H1 (cell line): ENCODE measurements around the gene PAX9. TPM values are rescaled to one million over a fixed set of nuclear protein-coding genes. Genes with fewer than 3 reads are reported as not detected.

Source experiments
- CTCF ChIA-PET: fragments of 300-600 bp; sonication (Branson Sonifier 250); formaldehyde crosslinking; loops from one replicate; lab custom pipeline; 2021; ENCODE audit not compliant: partially characterized antibody; lab: Charles Lee
- POLR2A ChIA-PET: fragments of 300-600 bp; sonication (Branson Sonifier 250); formaldehyde crosslinking; loops from one replicate; lab custom pipeline; 2021; ENCODE audit warnings: inconsistent platforms; ENCODE audit not compliant: partially characterized antibody; lab: Charles Lee
- DNase-seq, 2 experiments: peaks; one replicate each; pipeline versions ENCODE4 v3.0.0 to v3.0.0-alpha.2; 2010 to 2022; ENCODE audit warnings: low spot score in 2 of 2, low read depth in 1 of 2, mixed read lengths in 1 of 2
- FAIRE-seq: peaks from 2 replicates; lab custom pipeline; 2011; peaks lifted over from hg19 to GRCh38; lab: Jason Lieb, UNC
- H2AFZ ChIP-seq: 2 replicates; pipeline ENCODE4 v1.8.1; 2012; ENCODE audit warnings: low read length, inconsistent platforms
- H2AK5ac ChIP-seq: 2 replicates; pipeline ENCODE4 v1.6.1; 2013; ENCODE audit warnings: low read depth, low read length
- H2BK120ac ChIP-seq: replicated peaks from 2 replicates; pipeline ENCODE3; 2013; ENCODE audit warnings: low read depth, low read length, inconsistent platforms
- H2BK12ac ChIP-seq: 2 replicates; pipeline ENCODE4 v1.6.1; 2013; ENCODE audit warnings: low read depth, low read length
- H2BK15ac ChIP-seq: 2 replicates; pipeline ENCODE4 v1.6.1; 2013; ENCODE audit warnings: low read length
- H2BK20ac ChIP-seq: 2 replicates; pipeline ENCODE4 v1.6.1; 2013; ENCODE audit warnings: low read length
- H2BK5ac ChIP-seq: 2 replicates; pipeline ENCODE4 v1.6.1; 2013; ENCODE audit warnings: low read depth, low read length
- H3K14ac ChIP-seq: 2 replicates; pipeline ENCODE4 v1.6.1; 2013; ENCODE audit warnings: inconsistent platforms; ENCODE audit not compliant: insufficient read length
- H3K18ac ChIP-seq: 2 replicates; pipeline ENCODE4 v1.6.1; 2013; ENCODE audit warnings: low read length; ENCODE audit errors: extremely low read depth
- H3K23ac ChIP-seq: 2 replicates; pipeline ENCODE4 v1.6.1; 2013; ENCODE audit warnings: inconsistent platforms; ENCODE audit not compliant: insufficient read length
- H3K23me2 ChIP-seq: 2 replicates; pipeline ENCODE4 v1.6.1; 2013; ENCODE audit warnings: low read depth, low read length
- H3K27ac ChIP-seq: 2 replicates; pipeline ENCODE4 v1.6.1; 2011; ENCODE audit warnings: low read depth, low read length, inconsistent platforms
- H3K27me3 ChIP-seq, 4 experiments: replicated peaks in 1 of 4; 1 replicate in 1 of 4; 2 replicates in 3 of 4; pipeline versions ENCODE4 v1.6.1 to v1.8.1; 2011 to 2013; ENCODE audit warnings: low read length in 3 of 4, mild to moderate bottlenecking in 3 of 4, inconsistent platforms in 2 of 4, mixed read lengths in 2 of 4, moderate library complexity in 1 of 4; ENCODE audit not compliant: control insufficient read depth in 3 of 4, insufficient read depth in 3 of 4; ENCODE audit errors: extremely low read depth in 1 of 4
- H3K36me3 ChIP-seq, 4 experiments: 2 replicates each; pipeline versions ENCODE4 v1.6.1 to v1.8.1; 2011 to 2013; ENCODE audit warnings: mild to moderate bottlenecking in 4 of 4, low read length in 3 of 4, moderate library complexity in 2 of 4, control low read depth in 1 of 4, inconsistent platforms in 1 of 4; ENCODE audit not compliant: insufficient read depth in 4 of 4, control insufficient read depth in 2 of 4
- H3K4ac ChIP-seq: replicated peaks from 2 replicates; pipeline ENCODE3; 2013; ENCODE audit warnings: low read length, low read depth, mixed read lengths, inconsistent platforms; ENCODE audit not compliant: insufficient read length
- H3K4me1 ChIP-seq, 4 experiments: replicated peaks in 1 of 4; 1 replicate in 1 of 4; 2 replicates in 3 of 4; pipeline versions ENCODE4 v1.6.1 to v1.8.1; 2011 to 2013; ENCODE audit warnings: low read length in 3 of 4, inconsistent platforms in 2 of 4, mixed read lengths in 1 of 4; ENCODE audit not compliant: insufficient read depth in 4 of 4, control insufficient read depth in 3 of 4
- H3K4me2 ChIP-seq, 2 experiments: 2 replicates each; pipeline versions ENCODE4 v1.6.1 to v1.8.1; 2011 to 2013; ENCODE audit warnings: low read depth in 2 of 2, low read length in 2 of 2, control low read depth in 1 of 2, inconsistent platforms in 1 of 2, mild to moderate bottlenecking in 1 of 2; ENCODE audit not compliant: insufficient read depth in 1 of 2
- H3K4me3 ChIP-seq, 4 experiments: fragments of 200-600, 300-600 bp in 1 of 4; sonication (generic), shearing (Covaris generic), sonication (Bioruptor Twin) in 1 of 4; 2 replicates each; pipeline versions ENCODE4 v1.5.1 to v1.8.1; 2011 to 2016; ENCODE audit warnings: low read length in 4 of 4, low read depth in 3 of 4, control low read depth in 2 of 4, inconsistent platforms in 2 of 4, mild to moderate bottlenecking in 2 of 4, mixed read lengths in 1 of 4, moderate library complexity in 1 of 4; ENCODE audit not compliant: insufficient read depth in 2 of 4; ENCODE audit errors: extremely low read depth in 1 of 4
- H3K56ac ChIP-seq: replicated peaks from 2 replicates; pipeline ENCODE3; 2013; ENCODE audit warnings: low read depth, mild to moderate bottlenecking, mixed read lengths, low read length, inconsistent platforms; ENCODE audit not compliant: insufficient read length
- H3K79me1 ChIP-seq: 2 replicates; pipeline ENCODE4 v1.6.1; 2013; ENCODE audit warnings: low read depth, low read length, control low read depth
- H3K79me2 ChIP-seq, 2 experiments: 2 replicates each; pipeline versions ENCODE4 v1.6.1 to v1.8.1; 2012 to 2013; ENCODE audit warnings: low read length in 2 of 2, mild to moderate bottlenecking in 2 of 2, inconsistent platforms in 1 of 2; ENCODE audit not compliant: insufficient read depth in 2 of 2, control insufficient read depth in 1 of 2
- H3K9ac ChIP-seq, 4 experiments: replicated peaks in 1 of 4; 1 replicate in 1 of 4; 2 replicates in 3 of 4; pipeline versions ENCODE4 v1.6.1 to v1.8.1; 2011 to 2013; ENCODE audit warnings: low read depth in 3 of 4, low read length in 3 of 4, control low read depth in 2 of 4, mild to moderate bottlenecking in 2 of 4, moderate library complexity in 2 of 4, inconsistent platforms in 1 of 4; ENCODE audit errors: extremely low read depth in 1 of 4
- H3K9me3 ChIP-seq, 2 experiments: 2 replicates each; pipeline versions ENCODE4 v1.6.1 to v1.8.1; 2012 to 2013; ENCODE audit warnings: mild to moderate bottlenecking in 2 of 2, moderate library complexity in 2 of 2, control low read depth in 1 of 2, inconsistent platforms in 1 of 2, low read depth in 1 of 2, low read length in 1 of 2, mixed read lengths in 1 of 2; ENCODE audit not compliant: insufficient read depth in 2 of 2
- H4K20me1 ChIP-seq, 2 experiments: replicated peaks in 1 of 2; 2 replicates each; pipeline versions ENCODE3 to v1.8.1; 2011 to 2013; ENCODE audit warnings: inconsistent platforms in 2 of 2, low read length in 2 of 2, mild to moderate bottlenecking in 1 of 2; ENCODE audit not compliant: insufficient read depth in 2 of 2, control insufficient read depth in 1 of 2
- H4K5ac ChIP-seq: 2 replicates; pipeline ENCODE4 v1.6.1; 2013; ENCODE audit warnings: low read length, low read depth, mixed read lengths, inconsistent platforms; ENCODE audit not compliant: insufficient read length
- H4K8ac ChIP-seq: 2 replicates; pipeline ENCODE4 v1.8.0; 2013; ENCODE audit warnings: mild to moderate bottlenecking, moderate library complexity, low read length, inconsistent platforms; ENCODE audit not compliant: insufficient read depth; ENCODE audit errors: extremely low read depth
- H4K91ac ChIP-seq: replicated peaks from 2 replicates; pipeline ENCODE3; 2013; ENCODE audit warnings: low read length, mixed read lengths, inconsistent platforms; ENCODE audit not compliant: insufficient read length
- CBX8 ChIP-seq: fragments of 300-800, 300-1000 bp; sonication (generic); IDR thresholded peaks from 2 replicates; pipeline ENCODE4 v1.7.1; 2016; ENCODE audit warnings: low read depth, low read length, borderline replicate concordance
- EZH2 ChIP-seq: fragments of 200-600 bp; sonication (generic); IDR thresholded peaks from 2 replicates; pipeline ENCODE4 v1.7.1; 2012; ENCODE audit warnings: low read depth, mild to moderate bottlenecking, moderate library complexity, low read length, inconsistent platforms; ENCODE audit not compliant: severe bottlenecking
- RAD21 ChIP-seq, 2 experiments: IDR thresholded peaks in 1 of 2; conservative IDR thresholded peaks in 1 of 2; 2 replicates each; pipeline ENCODE4 v1.6.1; 2011; ENCODE audit warnings: low read depth in 2 of 2, low read length in 2 of 2, improper control_type of control experiment in 1 of 2, inconsistent platforms in 1 of 2, mild to moderate bottlenecking in 1 of 2, moderate library complexity in 1 of 2
- RNF2 ChIP-seq: fragments of 200-900, 300-1000 bp; sonication (generic); IDR thresholded peaks from 2 replicates; pipeline ENCODE4 v1.7.1; 2016; ENCODE audit warnings: borderline replicate concordance, low read depth, mild to moderate bottlenecking, antibody characterized with exemption, low read length; ENCODE audit not compliant: poor library complexity, severe bottlenecking; ENCODE audit errors: missing control alignments
- SP2 ChIP-seq: IDR thresholded peaks from 2 replicates; pipeline ENCODE4 v1.6.1; 2012; ENCODE audit warnings: mild to moderate bottlenecking, low read length, inconsistent platforms
- SUZ12 ChIP-seq: fragments of 200-600 bp; sonication (generic); IDR thresholded peaks from 2 replicates; pipeline ENCODE4 v1.6.1; 2012; ENCODE audit warnings: mild to moderate bottlenecking, inconsistent platforms, low read length, moderate library complexity, mixed read lengths
- polyA plus RNA-seq, 7 experiments: library from polyadenylated mRNA; depleted of rRNA in 3 of 7; stranded (reverse) in 5 of 7; unstranded in 2 of 7; fragments of >200 nt in 5 of 7; fragments of 200-250 nt in 2 of 7; gene quantifications; 1 replicate in 5 of 7; 2 replicates in 1 of 7; 4 replicates in 1 of 7; pipeline versions ENCODE4 v1.2.1 to v1.2.3, GENCODE V29; 2011 to 2013; ENCODE audit warnings: missing spikeins in 2 of 7, mixed read lengths in 2 of 7
- total RNA-seq: library from RNA; stranded (reverse); fragmentation: NEBNext Ultra II Directional; extraction: Animal tissue kit (Norgen Biotek cat#: 25700); gene quantifications from 2 replicates; pipeline ENCODE4 v1.2.1, GENCODE V29; 2021

Gene PAX9
- total and polyA plus RNA-seq, 2 of the 8 experiments (the other 6 are each of a cell fraction or from before 2014, with no cell fraction given), result 0.05 TPM; not detected in 1

- POLR2A ChIA-PET, result no interaction called here
- Histone ChIP-seq H3K27me3 (peaks cover 92 to 100% (median 96%) of the 10 kb centered on the region in 4 experiments), H3K4me2 (no peak overlapping the region), H4K91ac (no peak overlapping the region), H4K8ac (no peak overlapping the region), H3K27ac (no peak overlapping the region), H3K79me1 (peaks cover 2% of the 10 kb centered on the region; the same call in 1 of the 2 replicates), H3K18ac (no peak overlapping the region), H3K9ac (no peak overlapping the region), H4K5ac (no peak overlapping the region), H2BK5ac (no peak overlapping the region), H2BK120ac (no peak overlapping the region), H3K9me3 (no peaks in the 10 kb centered on the region), H3K14ac (no peak overlapping the region), H4K20me1 (peaks cover 16 to 36% of the 10 kb centered on the region in 2 experiments), H3K23me2 (peaks cover 5% of the 10 kb centered on the region; the same call in 1 of the 2 replicates), H3K79me2 (no peaks in the 10 kb centered on the region), H2AFZ (no peak overlapping the region), H3K4ac (no peak overlapping the region), H2BK15ac (no peak overlapping the region), H2BK20ac (no peak overlapping the region), H3K4me1 (peaks cover 3 to 22% (median 9%) of the 10 kb centered on the region in 4 experiments; a peak in 6 of 7 replicates), H3K4me3 (no peak overlapping the region), H2AK5ac (no peak overlapping the region), H3K56ac (no peak overlapping the region), H3K36me3 (no peaks in the 10 kb centered on the region; a peak in 1 of 8 replicates), H3K23ac (no peak overlapping the region), H2BK12ac (no peak overlapping the region)
- FAIRE-seq (no peak), DNase-seq (no peak)
- TF ChIP-seq RNF2 (peak; percentile 90), CBX8 (peak; percentile 89; the same call in 1 of the 2 replicates), SUZ12 (peak; percentile 46), SP2 (no peak), EZH2 (peak; percentile 27), RAD21 (IDR thresholded peaks at IDR 0.05 in 1 of 2, conservative IDR thresholded peaks at IDR 0.05 in 1 of 2; ENCODE audit: low read depth in 2 of 2, low read length in 2 of 2) (no peak)
- CTCF ChIA-PET, result interaction anchor here (0.6 to 11.6 kb wide), 8 partner anchors 6 to 578 kb away, joined by 3 to 132 read pairs (median 4); partner anchors contain the start of gene PAX9
Measured at GRCh38 chr14:36652542-36653201, 9.0 kb upstream of the PAX9 start.
